Activated T-helper 17 cell treated with anti-CD3 and anti-CD28 coated beads, Interleukin-2, amount 50 U/mL, for 72 hours (primary cell): Measurements from ENCODE around the gene DCLRE1A. TPM values are rescaled to one million over a fixed set of nuclear protein-coding genes. Genes with fewer than 3 reads are reported as not detected.
A peak's percentile ranks its signal among the peaks of the same experiment; 100 is the strongest.

ENCODE experiments used
- ATAC-seq: fragments of 150-1000 bp; cut with Tn5 transposase; replicated peaks from 2 replicates; pipeline ENCODE4 v1.10.0; 2021; ENCODE audit warnings: mild to moderate bottlenecking, moderate library complexity
- H3K27ac Mint-ChIP-seq: one replicate; pipeline ENCODE4 v1.8.0; 2022; ENCODE audit warnings: mixed read lengths
- H3K27me3 Mint-ChIP-seq: one replicate; pipeline ENCODE4 v1.8.0; 2022; ENCODE audit warnings: mixed read lengths
- H3K36me3 Mint-ChIP-seq: one replicate; pipeline ENCODE4 v1.8.0; 2022; ENCODE audit warnings: low read depth, mild to moderate bottlenecking, mixed read lengths
- H3K4me1 Mint-ChIP-seq: one replicate; pipeline ENCODE4 v1.8.0; 2022; ENCODE audit warnings: mixed read lengths
- H3K4me3 Mint-ChIP-seq: one replicate; pipeline ENCODE4 v1.8.0; 2022; ENCODE audit warnings: mild to moderate bottlenecking, mixed read lengths
- H3K9me3 Mint-ChIP-seq: one replicate; pipeline ENCODE4 v1.8.0; 2022; ENCODE audit warnings: mixed read lengths
- total RNA-seq, 2 donors: library from RNA; stranded (reverse); gene quantifications; one replicate each; pipeline ENCODE4 v1.2.3, GENCODE V29; 2022

The DCLRE1A gene
- total RNA-seq, 2 donors from 2014 or later, result 7.9 to 13.5 TPM

DNA sequence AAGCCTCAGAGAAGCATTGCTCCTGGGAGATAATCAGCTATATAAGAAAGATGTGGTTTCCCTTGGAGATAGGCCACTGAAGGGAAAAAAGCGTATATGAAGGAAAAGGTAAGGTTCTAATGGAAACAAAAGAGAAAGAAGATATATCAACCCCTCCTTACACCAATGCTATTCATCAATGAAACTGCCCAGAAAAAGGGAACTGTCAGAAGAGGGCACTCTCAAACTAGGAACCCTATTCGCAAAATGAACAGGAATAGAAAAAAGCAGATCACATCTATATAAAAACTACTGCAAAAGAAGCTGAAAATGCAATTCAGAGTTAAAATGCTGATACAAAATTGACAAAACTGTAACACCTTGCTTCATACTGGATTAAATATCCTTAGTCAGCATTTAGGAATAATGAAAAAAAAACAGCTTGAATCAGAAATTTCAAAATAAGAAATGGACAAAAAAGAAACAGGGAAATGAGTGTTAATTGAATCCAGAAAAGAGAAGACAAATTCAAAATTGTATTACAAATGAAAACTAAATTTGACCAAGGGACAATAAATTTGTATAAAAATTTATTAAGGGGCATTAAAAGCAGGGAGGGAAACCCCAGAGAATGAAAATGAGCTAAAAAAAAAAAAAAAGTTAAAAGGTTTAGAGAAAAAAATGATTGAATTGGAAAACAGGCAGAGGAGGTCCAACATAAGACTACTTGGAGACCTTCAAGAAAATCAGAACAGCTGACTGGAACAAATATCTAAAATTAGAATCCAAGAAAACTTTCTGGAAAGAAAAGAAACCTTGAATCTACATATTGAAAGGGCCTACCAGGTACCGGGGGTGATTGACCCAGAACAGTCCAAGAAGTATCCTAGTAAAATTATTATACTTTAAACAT lies 18.5 kb upstream of the DCLRE1A start:
- ATAC-seq, result no peak
- peaks cover 14% of the 10 kb centered on the region for H3K4me1 Mint-ChIP-seq
- H3K4me3 Mint-ChIP-seq, result no peak overlapping the region
- no peaks in the 10 kb centered on the region for H3K27me3 Mint-ChIP-seq
- no peak overlapping the region for H3K27ac Mint-ChIP-seq
- H3K9me3 Mint-ChIP-seq, result no peaks in the 10 kb centered on the region
- H3K36me3 Mint-ChIP-seq, result peaks cover 26% of the 10 kb centered on the region

DNA sequence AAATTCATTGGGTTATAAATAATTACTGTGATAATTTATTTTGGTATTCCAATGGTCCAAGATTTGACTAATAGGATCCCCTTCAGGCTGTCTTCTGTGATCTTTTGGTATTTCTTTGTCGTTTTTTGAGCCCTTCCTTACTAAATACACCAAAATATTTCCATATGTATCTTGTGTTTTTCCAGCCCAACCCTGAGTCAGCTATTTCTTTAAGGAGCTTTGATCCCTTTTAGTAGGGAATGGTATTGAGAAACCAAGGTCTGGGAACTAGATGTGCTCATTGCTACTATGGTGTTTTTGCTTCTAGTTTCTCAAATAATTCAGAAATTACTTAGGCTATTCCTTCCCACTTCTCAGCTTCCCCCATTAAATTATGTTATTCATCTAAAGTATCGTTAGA lies 15.9 kb upstream of the DCLRE1A start:
- no peaks in the 10 kb centered on the region for H3K9me3 Mint-ChIP-seq
- no peak overlapping the region for H3K4me3 Mint-ChIP-seq
- H3K27ac Mint-ChIP-seq, result no peak overlapping the region
- H3K27me3 Mint-ChIP-seq, result no peaks in the 10 kb centered on the region
- peaks cover 7% of the 10 kb centered on the region for H3K4me1 Mint-ChIP-seq
- H3K36me3 Mint-ChIP-seq, result peaks cover 20% of the 10 kb centered on the region
- ATAC-seq, result no peak

DNA sequence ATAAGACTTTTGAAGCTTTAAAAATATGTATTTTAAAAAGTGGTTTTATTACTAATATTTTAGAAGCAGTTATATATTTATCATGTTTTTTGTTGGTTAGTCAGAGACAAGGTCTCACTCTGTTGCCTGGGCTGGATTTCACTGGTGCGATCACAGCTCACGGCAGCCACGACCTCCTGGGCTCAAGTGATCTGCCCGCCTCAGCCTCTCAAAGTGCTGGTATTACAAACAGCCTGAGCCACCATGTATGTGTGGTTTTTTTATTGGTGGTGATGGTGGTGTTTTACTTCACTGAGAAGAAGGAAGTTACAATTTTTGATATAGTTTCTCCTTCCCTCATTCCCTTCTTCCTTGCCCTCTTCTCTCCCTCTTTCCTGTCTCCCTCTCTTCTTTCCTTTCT lies 14.0 kb upstream of the DCLRE1A start:
- Mint-ChIP-seq H3K27me3 (no peaks in the 10 kb centered on the region), H3K27ac (no peak overlapping the region), H3K4me3 (no peak overlapping the region), H3K9me3 (no peaks in the 10 kb centered on the region), H3K4me1 (no peaks in the 10 kb centered on the region), H3K36me3 (peaks cover 34% of the 10 kb centered on the region)
- ATAC-seq, result no peak

DNA sequence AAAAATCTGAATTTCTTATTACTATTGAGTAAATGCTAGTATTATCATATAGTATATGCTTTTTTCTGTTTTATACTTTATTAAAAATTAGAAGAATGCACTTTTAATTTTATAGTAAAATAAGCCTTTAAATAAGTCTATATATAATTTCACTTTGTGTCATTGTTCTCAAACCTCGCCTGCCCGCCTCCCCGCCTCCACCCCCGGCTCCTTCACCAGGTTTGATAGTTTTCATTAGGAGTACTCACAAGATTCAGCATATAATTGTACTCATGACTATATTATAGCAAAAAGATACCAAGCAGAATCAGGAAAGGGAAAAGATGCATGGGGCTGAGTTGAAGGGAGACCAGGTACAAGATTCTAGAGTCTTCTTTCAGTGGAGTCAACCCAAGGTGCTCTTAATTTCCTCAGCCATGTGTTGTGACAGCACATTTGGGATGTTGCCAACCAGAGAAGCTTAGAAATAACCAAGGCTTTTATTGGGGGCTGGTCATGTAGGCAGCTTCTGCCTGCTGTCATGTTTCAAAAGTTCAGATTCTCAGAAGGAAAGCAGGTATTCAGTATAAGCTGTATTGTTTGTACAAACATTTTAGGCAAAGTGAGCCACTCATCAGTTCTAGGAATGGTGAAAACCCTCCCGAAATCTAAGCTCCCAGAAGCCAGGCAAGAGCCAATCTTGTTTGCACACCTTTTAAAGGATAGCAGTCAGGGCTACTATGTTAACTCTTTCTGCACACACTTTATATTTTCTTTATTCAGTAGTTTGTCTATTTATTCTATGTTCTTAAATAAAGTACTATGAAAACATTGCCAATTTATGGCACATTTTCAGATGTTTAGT lies 12.9 kb upstream of the DCLRE1A start:
- ATAC-seq, result no peak
- Mint-ChIP-seq H3K27me3 (no peaks in the 10 kb centered on the region), H3K4me3 (no peak overlapping the region), H3K4me1 (no peaks in the 10 kb centered on the region), H3K36me3 (peaks cover 41% of the 10 kb centered on the region), H3K9me3 (no peaks in the 10 kb centered on the region), H3K27ac (no peak overlapping the region)

DNA sequence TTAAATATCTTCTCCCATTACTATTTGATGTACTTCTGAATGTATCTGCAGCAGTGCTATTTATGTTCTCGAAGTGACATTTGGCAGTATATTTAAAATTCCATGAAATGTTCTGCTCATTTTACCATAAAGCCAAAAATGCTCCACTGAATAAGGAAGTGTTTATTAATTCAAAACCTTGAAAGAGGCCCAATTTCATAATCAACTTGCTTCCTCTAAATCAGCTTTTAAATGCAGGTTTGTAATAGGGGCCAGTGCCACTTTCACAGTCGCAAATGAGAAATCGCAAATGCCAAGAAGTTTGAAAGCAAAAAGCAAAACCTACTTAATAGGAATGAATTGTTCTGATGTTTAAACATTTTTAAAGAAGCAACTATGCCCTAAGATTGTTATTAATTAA lies 12.0 kb upstream of the DCLRE1A start:
- Mint-ChIP-seq H3K36me3 (peaks cover 48% of the 10 kb centered on the region), H3K27ac (no peak overlapping the region), H3K27me3 (no peaks in the 10 kb centered on the region), H3K9me3 (peaks cover 1% of the 10 kb centered on the region), H3K4me3 (no peak overlapping the region), H3K4me1 (peaks cover 1% of the 10 kb centered on the region)
- no peak for ATAC-seq

DNA sequence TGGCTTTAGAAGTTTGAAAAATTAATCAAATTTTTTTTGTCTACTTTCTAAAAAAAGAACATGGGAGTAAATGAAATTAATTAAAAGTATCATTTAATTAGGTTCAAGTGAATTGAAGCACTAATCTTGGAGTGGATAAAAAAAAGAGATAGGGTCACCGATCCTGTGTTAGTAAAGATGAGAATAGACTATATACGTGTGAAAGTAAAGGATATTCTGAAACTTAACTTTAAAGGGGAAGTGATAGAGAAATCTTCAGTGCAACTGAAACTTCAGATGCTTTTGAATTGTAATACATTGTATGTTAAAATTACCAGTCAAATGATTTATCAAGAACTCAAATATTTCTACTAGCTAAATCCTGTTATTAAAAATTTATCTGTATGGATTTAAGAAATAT lies 5.4 kb upstream of the DCLRE1A start:
- H3K9me3 Mint-ChIP-seq, result peaks cover 4% of the 10 kb centered on the region
- H3K27ac Mint-ChIP-seq, result no peak overlapping the region
- H3K4me1 Mint-ChIP-seq, result peaks cover 9% of the 10 kb centered on the region
- no peaks in the 10 kb centered on the region for H3K27me3 Mint-ChIP-seq
- ATAC-seq, result no peak
- H3K4me3 Mint-ChIP-seq, result no peak overlapping the region
- peaks cover 60% of the 10 kb centered on the region for H3K36me3 Mint-ChIP-seq

DNA sequence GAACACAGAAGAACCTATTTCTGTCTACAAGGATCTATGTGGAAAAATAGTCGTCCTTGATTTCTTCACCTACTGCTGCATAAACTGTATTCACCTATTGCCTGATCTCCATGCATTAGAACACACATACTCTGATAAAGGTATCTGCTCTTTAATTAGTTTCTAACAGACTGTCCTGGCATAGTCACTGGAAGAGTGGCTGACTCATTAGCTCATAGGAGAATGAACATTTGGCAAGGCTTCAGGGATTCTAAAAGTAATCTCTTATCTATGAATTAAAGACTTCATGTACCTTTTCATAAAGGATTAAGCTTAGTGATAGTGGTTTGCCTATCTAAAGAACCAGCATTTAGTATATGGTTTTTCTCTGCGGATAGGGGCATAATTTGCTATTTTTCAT lies 4.7 kb upstream of the DCLRE1A start:
- Mint-ChIP-seq H3K4me3 (no peak overlapping the region), H3K9me3 (peaks cover 4% of the 10 kb centered on the region), H3K36me3 (peaks cover 53% of the 10 kb centered on the region), H3K27me3 (no peaks in the 10 kb centered on the region), H3K27ac (no peak overlapping the region), H3K4me1 (peaks cover 9% of the 10 kb centered on the region)
- no peak for ATAC-seq

DNA sequence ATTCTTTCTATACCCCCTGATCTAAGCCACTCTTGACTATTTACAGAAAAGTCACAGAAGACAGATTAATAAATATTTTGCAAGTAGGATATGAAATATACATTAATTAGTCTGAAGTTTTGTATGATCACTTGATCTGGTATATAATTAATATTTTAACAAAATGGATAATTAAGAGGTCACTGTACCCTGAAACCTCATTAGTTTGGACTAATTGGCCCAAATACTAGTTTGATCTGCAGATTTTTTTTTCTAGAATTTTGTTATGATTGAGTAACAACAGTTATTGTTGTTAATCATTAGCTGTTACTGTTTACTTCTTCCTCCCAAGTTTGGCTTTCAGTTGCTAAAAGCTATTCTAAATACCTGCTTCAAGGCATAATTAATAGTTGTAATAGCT lies 3.3 kb upstream of the DCLRE1A start:
- peaks cover 14% of the 10 kb centered on the region for H3K4me1 Mint-ChIP-seq
- peaks cover 40% of the 10 kb centered on the region for H3K36me3 Mint-ChIP-seq
- no peak for ATAC-seq
- H3K27me3 Mint-ChIP-seq, result no peaks in the 10 kb centered on the region
- peaks cover 4% of the 10 kb centered on the region for H3K9me3 Mint-ChIP-seq
- peak overlapping the region; percentile 9 for H3K4me3 Mint-ChIP-seq
- H3K27ac Mint-ChIP-seq, result no peak overlapping the region

DNA sequence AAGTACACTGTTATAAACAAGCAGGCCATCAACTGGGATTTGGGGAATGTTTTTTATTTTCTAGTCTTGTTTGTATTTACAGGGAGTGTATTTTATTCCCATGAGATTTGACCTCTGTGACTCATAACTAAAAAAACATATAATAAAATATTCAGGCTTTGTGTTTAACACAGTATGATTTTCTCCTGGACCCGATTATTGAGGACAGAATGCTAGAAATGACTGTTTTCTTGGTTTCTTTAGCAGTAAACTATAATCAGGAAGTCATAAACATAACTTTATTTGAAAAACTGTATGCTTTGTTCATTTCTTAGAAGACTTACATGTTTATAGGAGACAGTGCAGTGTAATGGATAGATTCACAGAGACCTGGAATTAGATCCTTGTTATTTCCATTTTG lies 2.7 kb upstream of the DCLRE1A start:
- Mint-ChIP-seq H3K4me3 (peak overlapping the region; percentile 96), H3K4me1 (peaks cover 14% of the 10 kb centered on the region), H3K36me3 (peaks cover 39% of the 10 kb centered on the region), H3K27me3 (no peaks in the 10 kb centered on the region), H3K9me3 (peaks cover 4% of the 10 kb centered on the region), H3K27ac (no peak overlapping the region)
- ATAC-seq, result no peak

DNA sequence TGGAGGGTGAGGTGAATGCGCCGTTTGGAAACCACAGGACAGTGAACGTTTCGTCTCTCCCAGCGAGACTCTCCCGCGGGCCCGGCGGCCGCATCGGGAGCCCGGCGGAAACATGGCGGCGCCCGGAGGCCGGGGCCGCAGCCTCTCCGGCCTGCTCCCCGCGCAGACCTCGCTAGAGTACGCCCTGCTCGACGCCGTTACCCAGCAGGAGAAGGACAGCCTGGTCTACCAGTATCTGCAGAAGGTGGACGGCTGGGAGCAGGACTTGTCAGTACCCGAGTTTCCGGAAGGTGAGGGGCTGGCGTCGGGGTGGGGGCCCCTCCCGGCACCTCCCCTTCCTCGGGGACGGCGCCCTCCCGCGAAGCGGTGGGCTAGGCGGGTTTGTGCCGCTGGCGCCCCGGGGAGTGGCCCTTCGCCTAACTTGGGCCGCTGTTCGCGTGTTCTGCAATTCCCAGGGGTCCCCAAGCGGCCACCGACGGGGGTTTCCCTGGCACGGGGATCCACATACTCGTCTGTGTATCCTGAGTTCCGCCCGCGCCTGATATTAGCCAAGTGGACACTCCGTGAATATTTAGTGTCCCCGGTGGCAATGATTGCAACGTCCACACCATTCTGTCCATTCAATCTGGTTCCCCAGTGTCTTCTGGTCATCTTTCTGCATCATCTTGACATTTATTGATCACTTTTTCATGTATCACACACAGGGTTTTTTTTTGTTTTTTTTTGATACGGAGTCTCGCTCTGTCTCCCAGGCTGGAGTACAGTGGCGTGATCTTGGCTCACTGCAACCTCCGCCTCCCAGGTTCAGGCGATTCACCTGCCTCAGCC lies 1.1 kb upstream of the DCLRE1A start:
- ATAC-seq, result peak; percentile 49
- Mint-ChIP-seq H3K27ac (peak overlapping the region; percentile 97), H3K4me3 (peak overlapping the region; percentile 96), H3K9me3 (no peaks in the 10 kb centered on the region), H3K27me3 (no peaks in the 10 kb centered on the region), H3K36me3 (peaks cover 26% of the 10 kb centered on the region), H3K4me1 (peaks cover 14% of the 10 kb centered on the region)

DNA sequence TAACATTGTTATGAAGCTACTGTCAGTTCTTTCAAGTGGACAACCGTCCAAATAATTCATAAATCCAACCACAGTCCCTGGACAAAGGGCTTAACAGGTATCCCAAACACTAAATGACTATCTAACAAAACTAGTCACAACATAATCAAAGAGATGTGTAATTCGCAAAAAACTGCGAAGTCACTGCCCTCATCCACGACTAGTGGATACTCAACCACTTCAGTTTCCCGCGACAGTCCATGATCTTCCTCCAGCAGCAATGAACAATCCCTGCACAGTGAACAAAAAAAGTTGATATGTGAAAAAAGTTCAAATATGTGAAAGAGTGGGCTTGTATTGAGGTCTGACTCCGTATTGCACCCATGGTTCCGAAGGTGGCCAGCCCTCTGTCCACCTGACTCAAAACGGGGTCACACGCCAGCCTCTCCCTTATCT lies 287 bp downstream of the DCLRE1A start:
- Mint-ChIP-seq H3K27me3 (no peaks in the 10 kb centered on the region), H3K36me3 (peaks cover 26% of the 10 kb centered on the region), H3K27ac (peak overlapping the region; percentile 97), H3K4me1 (peaks cover 16% of the 10 kb centered on the region), H3K9me3 (no peaks in the 10 kb centered on the region), H3K4me3 (peak overlapping the region; percentile 96)
- ATAC-seq, result no peak

DNA sequence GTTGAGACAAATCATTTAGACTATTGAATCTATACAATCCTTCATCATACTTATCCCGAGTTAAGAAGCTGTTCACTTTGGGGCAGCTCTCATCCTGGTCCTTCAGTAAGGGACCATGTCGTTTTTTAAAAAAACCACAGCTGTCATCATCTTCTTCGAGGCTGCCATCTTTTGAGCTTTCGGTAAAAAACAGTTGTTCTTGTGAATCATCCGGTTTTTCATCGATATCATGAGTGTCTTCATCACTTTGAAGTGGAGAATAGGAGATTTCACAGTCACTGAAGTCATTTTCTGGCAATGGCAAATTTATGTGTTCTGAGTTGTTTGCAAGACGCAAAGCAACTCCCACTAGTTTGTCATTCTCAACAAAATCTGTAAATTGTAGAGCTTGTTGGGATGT lies 3.9 kb downstream of the DCLRE1A start:
- peak overlapping the region; percentile 70 for H3K27ac Mint-ChIP-seq
- peaks cover 42% of the 10 kb centered on the region for H3K36me3 Mint-ChIP-seq
- no peaks in the 10 kb centered on the region for H3K9me3 Mint-ChIP-seq
- peaks cover 15% of the 10 kb centered on the region for H3K4me1 Mint-ChIP-seq
- no peaks in the 10 kb centered on the region for H3K27me3 Mint-ChIP-seq
- ATAC-seq, result peak; percentile 31
- peak overlapping the region; percentile 68 for H3K4me3 Mint-ChIP-seq

DNA sequence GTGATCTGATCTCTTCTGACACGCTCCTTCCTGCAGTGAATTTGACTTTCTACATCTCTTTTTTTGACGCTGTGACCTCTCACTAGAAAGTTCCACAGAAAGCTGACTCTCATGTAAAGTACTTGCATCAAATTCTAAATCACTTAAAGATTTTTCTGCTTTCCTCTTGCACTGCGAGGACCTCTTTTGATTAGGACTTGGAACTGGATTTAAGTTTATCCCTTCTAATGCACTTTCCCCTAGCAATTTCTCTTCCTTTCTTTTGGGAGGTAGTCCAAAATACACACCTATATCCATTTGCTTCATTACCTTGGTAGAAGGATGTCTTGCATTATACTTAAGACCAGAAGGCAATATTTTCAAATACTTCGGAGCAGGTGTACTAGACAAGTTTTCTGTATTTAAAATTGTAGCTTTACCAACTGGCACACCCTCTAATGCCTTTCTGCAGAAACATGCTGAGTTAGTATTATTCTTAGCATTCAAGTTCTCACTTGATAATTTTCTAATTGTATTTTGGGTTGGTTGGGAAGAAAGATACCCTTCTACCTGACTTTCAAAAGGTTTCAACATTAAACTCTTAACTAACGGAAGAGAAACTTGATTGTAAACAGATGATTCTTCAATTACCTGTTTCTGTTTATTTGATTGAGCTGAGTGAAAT lies 4.6 kb downstream of the DCLRE1A start:
- peaks cover 15% of the 10 kb centered on the region for H3K4me1 Mint-ChIP-seq
- H3K27me3 Mint-ChIP-seq, result no peaks in the 10 kb centered on the region
- no peak overlapping the region for H3K27ac Mint-ChIP-seq
- ATAC-seq, result no peak
- no peaks in the 10 kb centered on the region for H3K9me3 Mint-ChIP-seq
- peak overlapping the region; percentile 68 for H3K4me3 Mint-ChIP-seq
- H3K36me3 Mint-ChIP-seq, result peaks cover 48% of the 10 kb centered on the region

DNA sequence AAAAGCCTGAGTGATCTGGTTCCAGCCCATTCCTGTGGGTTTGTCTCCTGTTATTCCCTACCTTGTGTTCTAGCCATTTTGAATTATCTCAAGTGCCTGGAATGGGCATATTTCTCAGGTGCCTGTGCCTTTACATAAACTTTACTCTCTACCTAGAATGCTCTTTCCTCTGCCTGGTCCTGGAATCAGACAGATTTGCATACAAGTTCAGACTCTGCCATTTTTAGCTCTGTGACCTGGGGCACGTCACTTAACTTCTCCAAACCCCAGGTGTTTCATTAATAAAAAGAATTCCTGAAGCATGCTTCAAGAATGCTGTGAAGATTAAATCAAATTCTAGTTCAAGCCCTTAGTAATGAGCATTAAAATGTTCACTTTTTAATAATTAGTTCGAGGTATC lies 7.8 kb downstream of the DCLRE1A start:
- no peak for ATAC-seq
- H3K27me3 Mint-ChIP-seq, result no peaks in the 10 kb centered on the region
- peaks cover 10% of the 10 kb centered on the region for H3K4me1 Mint-ChIP-seq
- H3K9me3 Mint-ChIP-seq, result no peaks in the 10 kb centered on the region
- H3K27ac Mint-ChIP-seq, result no peak overlapping the region
- H3K36me3 Mint-ChIP-seq, result peaks cover 59% of the 10 kb centered on the region
- no peak overlapping the region for H3K4me3 Mint-ChIP-seq
